ENCODE results near the gene TCEA2. TPM values are rescaled to one million over a fixed set of nuclear protein-coding genes. Genes with fewer than 3 reads are reported as not detected.

Gene TCEA2
- total and polyA plus RNA-seq, 9 of the 15 experiments (the other 6 are each of a cell fraction or from before 2014, with no cell fraction given): 1.4 to 28.7 (median 5.4) TPM

DNA sequence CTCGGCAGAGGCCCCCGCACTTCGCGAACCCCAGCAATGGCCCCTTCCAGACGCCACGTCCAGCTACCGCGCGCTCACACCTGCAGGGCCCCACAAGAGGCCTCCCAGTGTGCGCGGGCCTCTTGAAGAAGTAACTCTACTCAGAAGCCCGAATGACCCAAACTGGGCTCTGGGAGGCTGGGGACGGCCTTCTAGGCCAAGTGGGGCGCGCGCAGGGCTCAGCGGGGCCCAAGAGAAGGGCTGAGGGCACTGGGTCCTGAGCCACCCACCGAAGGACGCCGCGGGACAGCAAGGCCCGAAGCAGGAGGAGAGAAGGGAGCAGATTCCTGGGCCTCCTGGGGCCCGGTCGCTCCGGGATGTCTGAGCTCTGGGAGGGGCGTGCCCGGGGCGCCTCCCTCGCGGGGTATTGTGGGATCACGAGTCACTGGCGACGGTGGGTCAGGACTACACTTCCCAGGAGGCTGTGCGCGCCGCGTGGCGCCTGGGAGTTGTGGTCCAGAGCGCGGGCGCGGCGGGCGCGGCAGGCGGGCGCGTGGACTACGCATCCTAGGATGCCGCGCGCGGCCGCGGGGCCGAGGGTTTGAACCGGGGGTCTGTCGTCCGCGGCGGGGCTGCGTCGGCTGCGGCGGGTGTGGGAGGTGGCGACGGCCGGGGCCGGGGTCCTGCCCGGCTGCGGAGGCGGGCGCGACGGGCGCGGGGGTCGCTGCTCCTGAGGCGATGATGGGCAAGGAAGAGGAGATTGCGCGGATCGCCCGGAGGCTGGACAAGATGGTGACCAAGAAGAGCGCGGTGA lies at the start of gene TCEA2 (continued):
- no peak for TF ChIP-seq SNAPC5 (CRISPR knock-in tag; IDR thresholded peaks at IDR 0.05)
- TF ChIP-seq ZNF586 (CRISPR knock-in tag; conservative IDR thresholded peaks at IDR 0.05): no peak
- no peak for TF ChIP-seq MTA1 (IDR thresholded peaks at IDR 0.05; ENCODE audit: borderline replicate concordance)
- TF ChIP-seq DMBX1 (CRISPR knock-in tag; IDR thresholded peaks at IDR 0.05; ENCODE audit: borderline replicate concordance): peak; percentile 96
- no peak for TF ChIP-seq SNIP1 (IDR thresholded peaks at IDR 0.05; ENCODE audit: low read depth)
- TF ChIP-seq, protein P1, sequence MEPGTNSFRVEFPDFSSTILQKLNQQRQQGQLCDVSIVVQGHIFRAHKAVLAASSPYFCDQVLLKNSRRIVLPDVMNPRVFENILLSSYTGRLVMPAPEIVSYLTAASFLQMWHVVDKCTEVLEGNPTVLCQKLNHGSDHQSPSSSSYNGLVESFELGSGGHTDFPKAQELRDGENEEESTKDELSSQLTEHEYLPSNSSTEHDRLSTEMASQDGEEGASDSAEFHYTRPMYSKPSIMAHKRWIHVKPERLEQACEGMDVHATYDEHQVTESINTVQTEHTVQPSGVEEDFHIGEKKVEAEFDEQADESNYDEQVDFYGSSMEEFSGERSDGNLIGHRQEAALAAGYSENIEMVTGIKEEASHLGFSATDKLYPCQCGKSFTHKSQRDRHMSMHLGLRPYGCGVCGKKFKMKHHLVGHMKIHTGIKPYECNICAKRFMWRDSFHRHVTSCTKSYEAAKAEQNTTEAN (CRISPR knock-in tag; IDR thresholded peaks at IDR 0.05): no peak
- TF ChIP-seq ELK3 (CRISPR knock-in tag; IDR thresholded peaks at IDR 0.05): no peak
- TF ChIP-seq, protein P2, sequence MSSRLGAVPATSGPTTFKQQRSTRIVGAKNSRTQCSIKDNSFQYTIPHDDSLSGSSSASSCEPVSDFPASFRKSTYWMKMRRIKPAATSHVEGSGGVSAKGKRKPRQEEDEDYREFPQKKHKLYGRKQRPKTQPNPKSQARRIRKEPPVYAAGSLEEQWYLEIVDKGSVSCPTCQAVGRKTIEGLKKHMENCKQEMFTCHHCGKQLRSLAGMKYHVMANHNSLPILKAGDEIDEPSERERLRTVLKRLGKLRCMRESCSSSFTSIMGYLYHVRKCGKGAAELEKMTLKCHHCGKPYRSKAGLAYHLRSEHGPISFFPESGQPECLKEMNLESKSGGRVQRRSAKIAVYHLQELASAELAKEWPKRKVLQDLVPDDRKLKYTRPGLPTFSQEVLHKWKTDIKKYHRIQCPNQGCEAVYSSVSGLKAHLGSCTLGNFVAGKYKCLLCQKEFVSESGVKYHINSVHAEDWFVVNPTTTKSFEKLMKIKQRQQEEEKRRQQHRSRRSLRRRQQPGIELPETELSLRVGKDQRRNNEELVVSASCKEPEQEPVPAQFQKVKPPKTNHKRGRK (tag; IDR thresholded peaks at IDR 0.05): no peak
- TF ChIP-seq ZBTB7A (IDR thresholded peaks at IDR 0.05; ENCODE audit: borderline replicate concordance, control insufficient read depth, low read depth, low read length): no peak; the same call in 1 of the 2 replicates
- TF ChIP-seq MTF1 (CRISPR knock-in tag; IDR thresholded peaks at IDR 0.05; ENCODE audit: borderline replicate concordance): no peak
- no peak; the same call in 1 of the 2 replicates for TF ChIP-seq GATAD2B (IDR thresholded peaks at IDR 0.05; ENCODE audit: borderline replicate concordance)
- TF ChIP-seq HDAC1 (IDR thresholded peaks at IDR 0.05): no peak
- TF ChIP-seq ZNF764 (CRISPR knock-in tag; IDR thresholded peaks at IDR 0.05; ENCODE audit: low read depth): no peak
- no peak for TF ChIP-seq NCOA4 (IDR thresholded peaks at IDR 0.05; ENCODE audit: partially characterized antibody)
- peak; percentile 97 for TF ChIP-seq CREB3L1 (IDR thresholded peaks at IDR 0.05; ENCODE audit: borderline replicate concordance, low read depth)
- peak; percentile 20; the same call in 1 of the 2 replicates for TF ChIP-seq E2F4 (CRISPR knock-in tag; IDR thresholded peaks at IDR 0.05; ENCODE audit: low read depth)
- peak; percentile 95 for TF ChIP-seq ZNF584 (CRISPR knock-in tag; IDR thresholded peaks at IDR 0.05; ENCODE audit: low read depth)
